Sigmoid colon (tissue), 7 donors: ENCODE data around the gene NOTCH1. TPM values are rescaled to one million over a fixed set of nuclear protein-coding genes. Genes with fewer than 3 reads are reported as not detected.

Experiments
- DNase-seq: peaks from one replicate; pipeline ENCODE4 v3.0.0-alpha.2; 2019
- H3K27ac ChIP-seq, 4 donors: fragments of 200-600 bp; sonication (generic); one replicate each; pipeline ENCODE4 v1.5.1; 2016 to 2019; ENCODE audit warnings: mild to moderate bottlenecking in 1 of 4
- H3K27me3 ChIP-seq, 3 donors: fragments of 200-600 bp; sonication (generic); one replicate each; pipeline ENCODE4 v1.5.1; 2019; ENCODE audit warnings: mild to moderate bottlenecking in 1 of 3
- H3K36me3 ChIP-seq, 4 donors: fragments of 200-600 bp; sonication (generic); one replicate each; pipeline ENCODE4 v1.5.1; 2016 to 2019
- H3K4me1 ChIP-seq, 4 donors: fragments of 200-600 bp; sonication (generic); one replicate each; pipeline ENCODE4 v1.5.1; 2017 to 2019
- H3K4me3 ChIP-seq, 4 donors: fragments of 200-600 bp; sonication (generic); one replicate each; pipeline ENCODE4 v1.5.1; 2017 to 2019; ENCODE audit warnings: mild to moderate bottlenecking in 2 of 4, moderate library complexity in 1 of 4
- H3K9me3 ChIP-seq, 4 donors: fragments of 200-600 bp in 3 of 4; sonication (generic) in 3 of 4; one replicate each; pipeline versions ENCODE4 v1.5.1 to v1.6.1; 2013 to 2019
- CTCF ChIP-seq, 4 experiments: fragments of 450-650 bp in 3 of 4; fragments of 200-600 bp in 1 of 4; IDR thresholded peaks; one replicate each; pipeline ENCODE4 v1.5.1; 2016 to 2019; ENCODE audit warnings: antibody characterized with exemption in 4 of 4, mild to moderate bottlenecking in 3 of 4, moderate library complexity in 2 of 4
- EP300 ChIP-seq, 4 donors: sonication (generic); formaldehyde crosslinking; IDR thresholded peaks; one replicate each; pipeline ENCODE4 v1.6.1; 2017; ENCODE audit warnings: antibody characterized with exemption in 4 of 4
- POLR2A ChIP-seq, 2 donors: fragments of 450-650 bp; IDR thresholded peaks; one replicate each; pipeline ENCODE4 v1.6.1; 2016; ENCODE audit warnings: antibody characterized with exemption in 2 of 2, mild to moderate bottlenecking in 2 of 2, moderate library complexity in 2 of 2
- POLR2AphosphoS5 ChIP-seq, 4 donors: sonication (generic); formaldehyde crosslinking; IDR thresholded peaks; one replicate each; pipeline ENCODE4 v1.6.1; 2017; ENCODE audit warnings: antibody characterized with exemption in 4 of 4
- WGBS, 2 donors: extraction: QIAGEN DNeasy Blood & Tissue Kit; methylation state at CpG; one replicate each; pipeline ENCODE4 v1.1.7; 2013; 5-methylcytosine and 5-hydroxymethylcytosine counted together
- intact Hi-C: fragments of 100-400 bp; cut with DNase I; formaldehyde crosslinking; loops from one replicate; pipeline ENCODE4 v1.15.1; 2023
- polyA plus RNA-seq, 3 donors: library from polyadenylated mRNA; stranded (reverse); fragments of 200-250 nt; gene quantifications; one replicate each; pipeline ENCODE4 v1.2.3, GENCODE V29; 2013
- total RNA-seq, 4 donors: library from RNA; depleted of rRNA; stranded (reverse); fragments of >200 nt; gene quantifications; one replicate each; pipeline ENCODE4 v1.1.0, GENCODE V29; 2016
- donor health status: healthy with polysubstance abuse.
- donor health status: Bipolar disorder and iron deficiency.
- donor health status: healthy.

The NOTCH1 gene
- total and polyA plus RNA-seq, 7 donors, result 1.8 to 36.0 (median 30.7) TPM

GRCh38 chr9:136528716-136529341, 17.0 kb downstream of the NOTCH1 start:
- intact Hi-C loops, result loop anchor here (5.0 kb wide), 2 partner anchors 37 to 78 kb away; no protein-coding TSS in a partner anchor
- no peak overlapping the region for H3K4me3 ChIP-seq

GRCh38 chr9:136527721-136528710, 17.8 kb downstream of the NOTCH1 start:
- peak overlapping the region; percentile 59 to 84 (median 80) for H3K27ac ChIP-seq
- H3K4me3 ChIP-seq, result no peak overlapping the region
- intact Hi-C loops, result loop anchor here (5.0 kb wide), 2 partner anchors 36 to 79 kb away; no protein-coding TSS in a partner anchor
- 18 to 60% methylated on average over 34 of the region's 34 CpGs for WGBS, 2 donors
- no peak for DNase-seq
- H3K9me3 ChIP-seq, result no peaks in the 10 kb centered on the region
- peaks cover 0 to 6% (median 4%) of the 10 kb centered on the region in 4 donors for H3K36me3 ChIP-seq
- TF ChIP-seq POLR2AphosphoS5 (IDR thresholded peaks at IDR 0.05) (peak in 3 of 4 donors; percentile 29 to 42 (median 30)), EP300 (IDR thresholded peaks at IDR 0.05) (no peak)
- peaks cover 0 to 94% (median 85%) of the 10 kb centered on the region in 4 donors for H3K4me1 ChIP-seq
- H3K27me3 ChIP-seq, result no peaks in the 10 kb centered on the region

More at GRCh38 chr9:136528716-136529341, 17.0 kb downstream of the NOTCH1 start:
- peaks cover 0 to 98% (median 91%) of the 10 kb centered on the region in 4 donors for H3K4me1 ChIP-seq
- H3K27ac ChIP-seq, result peak overlapping the region; percentile 55 to 84 (median 80)
- no peaks in the 10 kb centered on the region for H3K9me3 ChIP-seq
- TF ChIP-seq CTCF (IDR thresholded peaks at IDR 0.05) (no peak), POLR2AphosphoS5 (IDR thresholded peaks at IDR 0.05) (no peak), POLR2A (IDR thresholded peaks at IDR 0.05) (no peak), EP300 (IDR thresholded peaks at IDR 0.05) (no peak)
- no peak for DNase-seq
- H3K27me3 ChIP-seq, result no peaks in the 10 kb centered on the region
- H3K36me3 ChIP-seq, result peaks cover 0 to 6% (median 3%) of the 10 kb centered on the region in 4 donors
- 53 to 77% methylated on average over 12 of the region's 12 CpGs for WGBS, 2 donors

- H3K36me3 ChIP-seq, result peaks cover 3 to 15% (median 13%) of the 10 kb centered on the region in 4 donors
- TF ChIP-seq EP300 (IDR thresholded peaks at IDR 0.05) (no peak), POLR2AphosphoS5 (IDR thresholded peaks at IDR 0.05) (no peak), CTCF (IDR thresholded peaks at IDR 0.05) (no peak), POLR2A (IDR thresholded peaks at IDR 0.05) (no peak)
- intact Hi-C loops, result loop anchor here (5.0 kb wide), 2 partner anchors 35 to 80 kb away; no protein-coding TSS in a partner anchor
- peak overlapping the region in 2 of 4 donors; percentile 1 to 18 for H3K4me3 ChIP-seq
- no peak for DNase-seq
- 18 to 66% methylated on average over 20 of the region's 20 CpGs for WGBS, 2 donors
- peaks cover 0 to 85% (median 77%) of the 10 kb centered on the region in 4 donors for H3K4me1 ChIP-seq
- H3K27me3 ChIP-seq, result no peaks in the 10 kb centered on the region
- no peaks in the 10 kb centered on the region for H3K9me3 ChIP-seq
- H3K27ac ChIP-seq, result peak overlapping the region; percentile 59 to 84 (median 80)
These were observed 18.7 kb downstream of the NOTCH1 start for GRCh38 chr9:136527131-136527530.

- peaks cover 3 to 18% (median 14%) of the 10 kb centered on the region in 4 donors for H3K36me3 ChIP-seq
- DNase-seq, result no peak
- intact Hi-C loops, result loop anchor here (5.0 kb wide), 2 partner anchors 34 to 81 kb away; no protein-coding TSS in a partner anchor
- TF ChIP-seq POLR2A (IDR thresholded peaks at IDR 0.05), result peak in 1 of 2 donors; percentile 24
- TF ChIP-seq CTCF (IDR thresholded peaks at IDR 0.05), result no peak
- peak in 1 of 4 donors; percentile 29 for TF ChIP-seq POLR2AphosphoS5 (IDR thresholded peaks at IDR 0.05)
- peak overlapping the region; percentile 59 to 84 (median 80) for H3K27ac ChIP-seq
- 15 to 58% methylated on average over 30 of the region's 30 CpGs for WGBS, 2 donors
- H3K4me1 ChIP-seq, result peaks cover 0 to 80% (median 72%) of the 10 kb centered on the region in 4 donors
- no peaks in the 10 kb centered on the region for H3K27me3 ChIP-seq
- H3K4me3 ChIP-seq, result peak overlapping the region in 2 of 4 donors; percentile 1 to 18
- H3K9me3 ChIP-seq, result no peaks in the 10 kb centered on the region
These were observed 19.2 kb downstream of the NOTCH1 start for GRCh38 chr9:136526625-136527066.
